Osteocyte (in vitro differentiated cells): ENCODE data around the gene RUSF1. TPM values are rescaled to one million over a fixed set of nuclear protein-coding genes. Genes with fewer than 3 reads are reported as not detected.
A peak's percentile ranks its signal among the peaks of the same experiment; 100 is the strongest.
"Not testable (repeated sequence)": the region's sequence is repeated elsewhere in the genome, so short reads cannot be mapped to it uniquely, and the experiment has no call there.

Experiments
- DNase-seq: peaks from one replicate; pipeline ENCODE4 v3.0.0; 2021; ENCODE audit warnings: mixed read lengths; ENCODE audit not compliant: unreplicated experiment; ENCODE audit errors: extremely low spot score
- H3K27ac Mint-ChIP-seq: one replicate; pipeline ENCODE4 v1.8.0; 2021; ENCODE audit warnings: mild to moderate bottlenecking, mixed read lengths; ENCODE audit not compliant: unreplicated experiment
- H3K27me3 Mint-ChIP-seq: one replicate; pipeline ENCODE4 v1.8.0; 2021; ENCODE audit warnings: mixed read lengths; ENCODE audit not compliant: unreplicated experiment
- H3K36me3 Mint-ChIP-seq: one replicate; pipeline ENCODE4 v1.8.0; 2021; ENCODE audit warnings: mixed read lengths; ENCODE audit not compliant: unreplicated experiment
- H3K4me1 Mint-ChIP-seq: one replicate; pipeline ENCODE4 v1.8.0; 2021; ENCODE audit warnings: mixed read lengths; ENCODE audit not compliant: unreplicated experiment
- H3K4me3 Mint-ChIP-seq: one replicate; pipeline ENCODE4 v1.8.0; 2021; ENCODE audit warnings: mild to moderate bottlenecking, moderate library complexity, mixed read lengths; ENCODE audit not compliant: unreplicated experiment
- H3K9me3 Mint-ChIP-seq: one replicate; pipeline ENCODE4 v1.8.0; 2021; ENCODE audit warnings: mixed read lengths; ENCODE audit not compliant: unreplicated experiment
- long read RNA-seq: library from polyadenylated mRNA; unstranded; transcript quantifications from one replicate; pipeline ENCODE4 v2.0.0, GENCODE V29; 2021
- total RNA-seq: library from RNA; stranded (reverse); gene quantifications from 2 replicates; pipeline ENCODE4 v1.2.1, GENCODE V29; 2021
- TF ChIP-seq, protein P1 (sequence below): fragments of 200-600 bp; sonication (generic); IDR thresholded peaks from 2 replicates; pipeline ENCODE4 v1.5.0; 2021; ENCODE audit warnings: antibody characterized with exemption, mild to moderate bottlenecking, moderate library complexity

Gene RUSF1
- 72.5 and 76.8 TPM in 2 replicates for total RNA-seq
- long read RNA-seq, partial matches to known transcripts = 1 of 4 reads
- long read RNA-seq, other reads (novel, unspliced or antisense) = 3 of 4 reads

DNA sequence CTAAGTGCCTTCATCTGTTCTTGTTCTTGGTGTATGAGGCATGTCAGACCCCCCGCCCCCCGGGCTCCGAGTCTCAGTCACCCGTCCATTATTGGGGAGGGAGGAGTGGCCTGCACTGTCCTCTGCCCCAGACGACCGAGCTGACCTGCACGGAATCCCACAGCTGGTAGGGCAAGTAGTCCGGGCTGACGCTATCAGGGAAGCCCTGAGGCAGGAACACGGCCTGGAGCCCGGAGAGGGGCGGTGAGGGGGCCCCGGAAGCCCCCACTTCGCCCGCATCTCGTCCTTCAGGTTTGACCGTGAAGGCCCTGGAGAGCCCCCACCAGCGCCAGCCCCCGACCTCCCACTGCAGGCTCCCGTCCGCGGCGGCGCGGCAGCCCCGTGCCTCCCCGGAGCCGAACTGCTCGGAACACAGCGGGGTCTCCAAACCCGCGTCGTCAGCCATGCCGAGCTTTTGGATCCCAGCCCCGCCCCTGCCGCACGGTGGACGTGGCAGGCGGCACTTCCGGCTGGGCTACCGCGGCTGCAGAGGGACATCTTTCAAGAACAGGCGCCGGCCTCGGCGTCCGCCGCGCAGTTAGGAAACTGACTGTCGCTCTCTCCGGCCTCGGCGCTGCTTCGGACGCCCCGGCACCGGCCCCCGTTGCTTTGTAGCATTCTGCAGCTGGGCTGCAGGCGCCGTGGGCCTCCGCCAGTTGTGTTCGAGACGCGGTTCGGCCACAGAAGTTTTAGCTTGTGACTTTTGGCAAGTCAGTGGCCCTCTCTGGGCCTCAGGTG lies at the start of gene RUSF1:
Gene RUSF1 (minus strand): TSS at position 463 of the 777 bp plus-strand sequence. CDS start 18 bp downstream, at position 445.
- Mint-ChIP-seq H3K4me1 (peaks cover 24% of the 10 kb centered on the region), H3K9me3 (no peaks in the 10 kb centered on the region), H3K36me3 (peaks cover 4% of the 10 kb centered on the region), H3K4me3 (peak within 1 kb of the TSS; percentile 83), H3K27ac (peak within 1 kb of the TSS; percentile 98), H3K27me3 (no peaks in the 10 kb centered on the region)
- peak; percentile 96 for DNase-seq
- TF ChIP-seq, protein P1, sequence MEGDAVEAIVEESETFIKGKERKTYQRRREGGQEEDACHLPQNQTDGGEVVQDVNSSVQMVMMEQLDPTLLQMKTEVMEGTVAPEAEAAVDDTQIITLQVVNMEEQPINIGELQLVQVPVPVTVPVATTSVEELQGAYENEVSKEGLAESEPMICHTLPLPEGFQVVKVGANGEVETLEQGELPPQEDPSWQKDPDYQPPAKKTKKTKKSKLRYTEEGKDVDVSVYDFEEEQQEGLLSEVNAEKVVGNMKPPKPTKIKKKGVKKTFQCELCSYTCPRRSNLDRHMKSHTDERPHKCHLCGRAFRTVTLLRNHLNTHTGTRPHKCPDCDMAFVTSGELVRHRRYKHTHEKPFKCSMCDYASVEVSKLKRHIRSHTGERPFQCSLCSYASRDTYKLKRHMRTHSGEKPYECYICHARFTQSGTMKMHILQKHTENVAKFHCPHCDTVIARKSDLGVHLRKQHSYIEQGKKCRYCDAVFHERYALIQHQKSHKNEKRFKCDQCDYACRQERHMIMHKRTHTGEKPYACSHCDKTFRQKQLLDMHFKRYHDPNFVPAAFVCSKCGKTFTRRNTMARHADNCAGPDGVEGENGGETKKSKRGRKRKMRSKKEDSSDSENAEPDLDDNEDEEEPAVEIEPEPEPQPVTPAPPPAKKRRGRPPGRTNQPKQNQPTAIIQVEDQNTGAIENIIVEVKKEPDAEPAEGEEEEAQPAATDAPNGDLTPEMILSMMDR = no peak

GRCh38 chr16:31542763-31543162 lies 34.6 kb upstream of the RUSF1 start:
- Mint-ChIP-seq H3K9me3 (peaks cover 6% of the 10 kb centered on the region), H3K4me1 (no peaks in the 10 kb centered on the region), H3K36me3 (no peaks in the 10 kb centered on the region), H3K4me3 (no peak overlapping the region), H3K27me3 (peaks cover 9% of the 10 kb centered on the region), H3K27ac (no peak overlapping the region)
- TF ChIP-seq, protein P1 = no peak
- no peak for DNase-seq

GRCh38 chr16:31539762-31540161 lies 31.6 kb upstream of the RUSF1 start:
- not testable (repeated sequence) for H3K4me3 Mint-ChIP-seq, H3K9me3 Mint-ChIP-seq, H3K4me1 Mint-ChIP-seq, H3K36me3 Mint-ChIP-seq, H3K27ac Mint-ChIP-seq, H3K27me3 Mint-ChIP-seq, DNase-seq

- H3K4me1 Mint-ChIP-seq, H3K27ac Mint-ChIP-seq, H3K9me3 Mint-ChIP-seq, H3K4me3 Mint-ChIP-seq, H3K36me3 Mint-ChIP-seq, H3K27me3 Mint-ChIP-seq, DNase-seq: not testable (repeated sequence)
Measured at GRCh38 chr16:31538243-31538598, 30.0 kb upstream of the RUSF1 start.

- Mint-ChIP-seq H3K9me3 (peaks cover 6% of the 10 kb centered on the region), H3K27ac (no peak overlapping the region), H3K4me1 (no peaks in the 10 kb centered on the region), H3K36me3 (no peaks in the 10 kb centered on the region), H3K27me3 (peaks cover 10% of the 10 kb centered on the region), H3K4me3 (peak overlapping the region; percentile 26)
- no peak for DNase-seq
- TF ChIP-seq, protein P1 = no peak
Measured at GRCh38 chr16:31537362-31538242, 29.4 kb upstream of the RUSF1 start.
